ENCODE data around the gene RCOR3.

The RCOR3 gene

DNA sequence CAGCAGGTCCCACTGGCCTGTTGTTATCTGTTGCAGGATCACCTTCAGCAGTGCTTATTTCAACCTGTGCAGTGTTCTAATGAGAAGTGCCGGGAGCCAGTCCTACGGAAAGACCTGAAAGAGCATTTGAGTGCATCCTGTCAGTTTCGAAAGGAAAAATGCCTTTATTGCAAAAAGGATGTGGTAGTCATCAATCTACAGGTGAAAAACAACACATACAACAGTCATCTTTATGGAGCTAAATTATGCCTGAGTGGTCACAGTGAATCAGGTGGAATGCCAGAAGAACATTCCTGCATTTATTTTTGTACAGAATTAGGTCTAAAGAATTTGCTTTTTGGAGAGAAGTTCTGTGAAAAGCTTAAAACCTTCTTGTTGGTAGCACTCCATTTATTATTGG is 100.7 kb downstream of the RCOR3 start:
- DNase-seq: no peak
- H3K27me3 Mint-ChIP-seq (ENCODE audit: low read depth, poor library complexity): no peaks in the 10 kb centered on the region
- no peaks in the 10 kb centered on the region for H3K9me3 Mint-ChIP-seq
- H3K4me1 Mint-ChIP-seq: no peaks in the 10 kb centered on the region
- H3K36me3 Mint-ChIP-seq (ENCODE audit: low read depth): peaks cover 29% of the 10 kb centered on the region
- peak overlapping the region; percentile 10 for H3K27ac Mint-ChIP-seq
- no peak overlapping the region for H3K4me3 Mint-ChIP-seq
- TF ChIP-seq, protein P1, sequence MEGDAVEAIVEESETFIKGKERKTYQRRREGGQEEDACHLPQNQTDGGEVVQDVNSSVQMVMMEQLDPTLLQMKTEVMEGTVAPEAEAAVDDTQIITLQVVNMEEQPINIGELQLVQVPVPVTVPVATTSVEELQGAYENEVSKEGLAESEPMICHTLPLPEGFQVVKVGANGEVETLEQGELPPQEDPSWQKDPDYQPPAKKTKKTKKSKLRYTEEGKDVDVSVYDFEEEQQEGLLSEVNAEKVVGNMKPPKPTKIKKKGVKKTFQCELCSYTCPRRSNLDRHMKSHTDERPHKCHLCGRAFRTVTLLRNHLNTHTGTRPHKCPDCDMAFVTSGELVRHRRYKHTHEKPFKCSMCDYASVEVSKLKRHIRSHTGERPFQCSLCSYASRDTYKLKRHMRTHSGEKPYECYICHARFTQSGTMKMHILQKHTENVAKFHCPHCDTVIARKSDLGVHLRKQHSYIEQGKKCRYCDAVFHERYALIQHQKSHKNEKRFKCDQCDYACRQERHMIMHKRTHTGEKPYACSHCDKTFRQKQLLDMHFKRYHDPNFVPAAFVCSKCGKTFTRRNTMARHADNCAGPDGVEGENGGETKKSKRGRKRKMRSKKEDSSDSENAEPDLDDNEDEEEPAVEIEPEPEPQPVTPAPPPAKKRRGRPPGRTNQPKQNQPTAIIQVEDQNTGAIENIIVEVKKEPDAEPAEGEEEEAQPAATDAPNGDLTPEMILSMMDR (IDR thresholded peaks at IDR 0.05): no peak

DNA sequence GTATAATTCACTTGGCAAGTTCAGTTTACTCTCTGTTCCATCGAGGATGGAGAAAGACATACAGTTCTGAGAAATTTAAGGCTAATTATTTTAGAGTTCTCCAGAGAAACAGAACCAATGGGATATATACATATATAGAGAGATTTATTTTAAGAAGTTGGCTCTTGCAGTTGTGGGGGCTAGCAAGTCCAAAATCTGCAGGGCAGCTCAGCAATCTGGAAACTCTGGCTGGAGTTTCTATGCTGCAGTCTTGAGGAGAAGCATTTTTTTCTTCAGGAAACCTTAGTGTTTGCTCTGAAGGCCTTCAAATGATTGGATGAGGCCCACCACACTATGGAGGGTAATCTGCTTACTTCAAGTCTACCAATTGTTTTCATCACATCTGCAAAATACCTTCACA is 102.0 kb downstream of the RCOR3 start:
- Mint-ChIP-seq H3K27ac (no peak overlapping the region), H3K9me3 (no peaks in the 10 kb centered on the region), H3K4me3 (no peak overlapping the region), H3K36me3 (ENCODE audit: low read depth) (peaks cover 35% of the 10 kb centered on the region), H3K4me1 (no peaks in the 10 kb centered on the region), H3K27me3 (ENCODE audit: low read depth, poor library complexity) (no peaks in the 10 kb centered on the region)
- TF ChIP-seq, protein P1 (IDR thresholded peaks at IDR 0.05): no peak
- no peak for DNase-seq
